ENCODE results near the gene VAPA. TPM values are rescaled to one million over a fixed set of nuclear protein-coding genes. Genes with fewer than 3 reads are reported as not detected.

VAPA gene
- polyA plus RNA-seq, 3 donors = 106 to 393 (median 334) TPM

DNA sequence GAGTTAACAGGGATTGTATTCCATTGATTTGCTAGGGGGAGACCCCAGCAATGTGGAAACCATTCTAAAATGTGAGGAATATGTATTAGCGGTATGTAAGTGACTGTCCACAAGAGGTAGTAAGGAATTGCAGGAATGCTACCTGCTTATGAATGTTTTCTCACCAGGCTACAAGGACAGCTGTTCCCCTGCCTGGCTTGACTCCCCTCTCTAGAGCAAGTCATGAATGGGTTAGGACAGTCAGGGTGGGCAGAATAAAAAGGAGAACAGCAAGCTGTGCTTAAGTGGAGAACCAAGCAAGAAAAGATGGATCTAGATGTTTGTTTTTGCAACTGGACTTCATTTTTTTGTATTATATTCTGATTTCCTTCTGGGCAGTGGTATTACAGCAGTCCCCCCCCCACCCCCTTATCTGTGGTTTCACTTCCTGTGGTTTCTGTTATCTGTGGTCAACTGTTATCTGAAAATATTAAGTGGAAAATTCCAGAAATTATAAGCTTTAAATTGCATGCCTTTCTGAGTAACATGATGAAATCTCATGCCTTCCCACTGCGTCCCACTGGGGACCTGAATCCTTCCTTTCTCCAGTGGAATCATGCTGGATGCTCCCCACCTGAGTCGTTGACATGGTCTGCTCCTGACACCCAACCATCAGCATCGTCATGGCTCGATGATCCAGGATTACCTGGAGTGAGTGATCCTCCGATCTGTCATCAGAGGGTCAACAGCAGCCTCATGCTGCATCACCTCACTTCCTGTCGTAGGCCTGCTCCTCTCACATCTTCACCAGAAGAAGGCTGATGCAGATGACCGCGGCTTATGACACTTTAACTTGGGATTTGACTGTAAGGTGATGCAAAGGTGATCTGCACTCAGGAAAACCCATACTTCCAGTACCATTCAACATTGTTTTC, 52.2 kb downstream of the VAPA start:
- Histone ChIP-seq H3K9ac (ENCODE audit: insufficient read depth, low read length, poor library complexity, severe bottlenecking) (no peak overlapping the region), H3K27me3 (ENCODE audit: control insufficient read depth in 2 of 2, insufficient read depth in 2 of 2, low read length in 2 of 2) (peaks cover 0 to 7% of the 10 kb centered on the region in 2 donors), H3K79me2 (ENCODE audit: insufficient read depth, low read length) (no peaks in the 10 kb centered on the region), H3K27ac (ENCODE audit: low read depth in 1 of 2, low read length in 2 of 2) (no peak overlapping the region), H3K4me1 (ENCODE audit: control insufficient read depth in 1 of 2, insufficient read depth in 2 of 2, low read length in 2 of 2) (peaks cover 32 to 40% of the 10 kb centered on the region in 2 donors), H3K9me3 (replicated peaks in 1 of 2; ENCODE audit: control insufficient read depth in 1 of 2, insufficient read depth in 1 of 2, low read length in 2 of 2) (no peaks in the 10 kb centered on the region), H2AFZ (ENCODE audit: insufficient read depth, low read depth, low read length, poor library complexity, severe bottlenecking) (no peak overlapping the region), H3K4me2 (replicated peaks; ENCODE audit: extremely low read depth, low read length, poor library complexity, severe bottlenecking) (no peak overlapping the region), H4K20me1 (ENCODE audit: insufficient read depth, low read length) (peaks cover 3% of the 10 kb centered on the region), H3K4me3 (replicated peaks in 1 of 3; ENCODE audit: low read depth in 2 of 3, low read length in 3 of 3) (no peak overlapping the region), H3K36me3 (replicated peaks in 1 of 2; ENCODE audit: control insufficient read depth in 1 of 2, insufficient read depth in 2 of 2, low read length in 2 of 2) (no peaks in the 10 kb centered on the region)
- TF ChIP-seq, protein P1, sequence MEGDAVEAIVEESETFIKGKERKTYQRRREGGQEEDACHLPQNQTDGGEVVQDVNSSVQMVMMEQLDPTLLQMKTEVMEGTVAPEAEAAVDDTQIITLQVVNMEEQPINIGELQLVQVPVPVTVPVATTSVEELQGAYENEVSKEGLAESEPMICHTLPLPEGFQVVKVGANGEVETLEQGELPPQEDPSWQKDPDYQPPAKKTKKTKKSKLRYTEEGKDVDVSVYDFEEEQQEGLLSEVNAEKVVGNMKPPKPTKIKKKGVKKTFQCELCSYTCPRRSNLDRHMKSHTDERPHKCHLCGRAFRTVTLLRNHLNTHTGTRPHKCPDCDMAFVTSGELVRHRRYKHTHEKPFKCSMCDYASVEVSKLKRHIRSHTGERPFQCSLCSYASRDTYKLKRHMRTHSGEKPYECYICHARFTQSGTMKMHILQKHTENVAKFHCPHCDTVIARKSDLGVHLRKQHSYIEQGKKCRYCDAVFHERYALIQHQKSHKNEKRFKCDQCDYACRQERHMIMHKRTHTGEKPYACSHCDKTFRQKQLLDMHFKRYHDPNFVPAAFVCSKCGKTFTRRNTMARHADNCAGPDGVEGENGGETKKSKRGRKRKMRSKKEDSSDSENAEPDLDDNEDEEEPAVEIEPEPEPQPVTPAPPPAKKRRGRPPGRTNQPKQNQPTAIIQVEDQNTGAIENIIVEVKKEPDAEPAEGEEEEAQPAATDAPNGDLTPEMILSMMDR (IDR thresholded peaks at IDR 0.05) = no peak
- intact Hi-C loops (cut with micrococcal nuclease) = loop anchor here in 1 of 2 donors (10.0 kb wide), 1 partner anchor 1079 kb away; no protein-coding TSS in a partner anchor
- Mint-ChIP-seq H3K36me3 (peaks cover 2 to 11% of the 10 kb centered on the region in 2 donors), H3K27ac (peak overlapping the region in 2 of 7 donors; percentile 8 to 64), H3K9me3 (peaks cover 0 to 3% (median 0%) of the 10 kb centered on the region in 7 donors), H3K4me3 (no peak overlapping the region), H3K27me3 (ENCODE audit: low read depth in 3 of 3) (peaks cover 12 to 21% (median 19%) of the 10 kb centered on the region in 3 donors), H3K4me1 (peaks cover 42% of the 10 kb centered on the region)
- WGBS (ENCODE audit: insufficient coverage) = 78% methylated on average over 5 of the region's 9 CpGs
- no peak for DNase-seq

DNA sequence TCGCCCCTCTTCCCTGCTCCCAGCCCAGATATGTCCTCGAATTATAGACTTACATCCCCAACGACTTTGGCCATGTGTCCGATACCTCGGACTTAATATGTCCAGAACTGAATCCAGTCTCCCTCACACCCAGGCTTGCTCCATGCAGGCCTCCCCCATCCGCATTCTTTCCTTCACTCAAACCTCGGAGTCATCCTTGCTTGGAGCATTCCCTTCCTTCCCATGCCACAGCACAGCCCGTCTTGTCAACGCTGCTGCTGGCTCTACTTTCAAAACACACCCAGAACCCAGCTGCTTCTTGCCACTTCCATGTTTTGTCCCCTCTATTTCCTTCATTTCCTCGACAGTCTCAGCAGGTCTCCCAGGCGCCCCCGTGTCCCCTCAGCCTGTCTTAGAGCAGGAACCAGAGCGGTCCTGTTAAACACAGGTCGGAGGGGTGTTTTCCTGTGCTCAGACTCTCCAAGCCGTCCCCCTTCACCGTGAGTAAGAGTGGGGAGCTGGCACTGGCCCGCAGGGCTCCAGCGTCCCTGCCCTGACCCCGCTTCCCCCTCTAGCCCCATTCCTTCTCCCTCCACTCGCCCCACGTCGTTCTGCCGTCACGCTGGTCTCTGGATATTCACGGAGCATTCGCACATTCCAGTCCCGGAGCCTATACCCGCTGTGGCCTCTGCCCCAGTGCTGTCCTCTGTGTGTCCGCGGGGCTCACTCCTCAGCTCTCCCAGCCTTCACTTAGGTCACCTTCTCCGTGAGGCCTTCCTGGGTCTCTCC, 54.4 kb downstream of the VAPA start:
- H3K4me1 ChIP-seq (ENCODE audit: control insufficient read depth in 1 of 2, insufficient read depth in 2 of 2, low read length in 2 of 2) = peaks cover 32 to 46% of the 10 kb centered on the region in 2 donors
- H2AFZ ChIP-seq (ENCODE audit: insufficient read depth, low read depth, low read length, poor library complexity, severe bottlenecking) = peak overlapping the region; percentile 82
- peak overlapping the region; percentile 87 for H3K4me2 ChIP-seq (replicated peaks; ENCODE audit: extremely low read depth, low read length, poor library complexity, severe bottlenecking)
- Mint-ChIP-seq H3K4me1 (peaks cover 49% of the 10 kb centered on the region), H3K27ac (peak overlapping the region in 6 of 7 donors; percentile 9 to 76 (median 66)), H3K27me3 (ENCODE audit: low read depth in 3 of 3) (peaks cover 12 to 16% (median 12%) of the 10 kb centered on the region in 3 donors), H3K9me3 (peaks cover 0 to 3% (median 0%) of the 10 kb centered on the region in 7 donors), H3K4me3 (peak overlapping the region; percentile 92 to 95), H3K36me3 (peaks cover 2 to 11% of the 10 kb centered on the region in 2 donors)
- peak overlapping the region in 1 of 2 donors; percentile 44 for H3K27ac ChIP-seq (ENCODE audit: low read depth in 1 of 2, low read length in 2 of 2)
- H3K9me3 ChIP-seq (replicated peaks in 1 of 2; ENCODE audit: control insufficient read depth in 1 of 2, insufficient read depth in 1 of 2, low read length in 2 of 2) = no peaks in the 10 kb centered on the region
- peak overlapping the region; percentile 53 for H3K9ac ChIP-seq (ENCODE audit: insufficient read depth, low read length, poor library complexity, severe bottlenecking)
- intact Hi-C loops (cut with micrococcal nuclease) = loop anchor here in 1 of 2 donors (10.0 kb wide), 1 partner anchor 1077 kb away; no protein-coding TSS in a partner anchor
- WGBS (ENCODE audit: insufficient coverage) = 29% methylated on average over 22 of the region's 31 CpGs
- H3K79me2 ChIP-seq (ENCODE audit: insufficient read depth, low read length) = no peaks in the 10 kb centered on the region
- H4K20me1 ChIP-seq (ENCODE audit: insufficient read depth, low read length) = no peaks in the 10 kb centered on the region
- peak overlapping the region; percentile 31 to 77 (median 43) for H3K4me3 ChIP-seq (replicated peaks in 1 of 3; ENCODE audit: low read depth in 2 of 3, low read length in 3 of 3)
- H3K36me3 ChIP-seq (replicated peaks in 1 of 2; ENCODE audit: control insufficient read depth in 1 of 2, insufficient read depth in 2 of 2, low read length in 2 of 2) = no peaks in the 10 kb centered on the region
- TF ChIP-seq, protein P1 (IDR thresholded peaks at IDR 0.05) = no peak
- no peak for DNase-seq
- no peaks in the 10 kb centered on the region for H3K27me3 ChIP-seq (ENCODE audit: control insufficient read depth in 2 of 2, insufficient read depth in 2 of 2, low read length in 2 of 2)

Data from CD14-positive monocyte (primary cell).